Measurements from ENCODE around the gene TTLL9.
"Not testable (repeated sequence)": the region's sequence is repeated elsewhere in the genome, so short reads cannot be mapped to it uniquely, and the experiment has no call there.

Gene TTLL9

GRCh38 chr20:31869942-31870725 is at the start of gene TTLL9, which contains the start of gene DUSP15:
TSS of gene TTLL9 (plus strand) at chr20:31870634. CDS start at chr20:31871127, 493 bp downstream.
TSS of gene DUSP15 (minus strand) at chr20:31870527. CDS start at chr20:31870337, 190 bp downstream.
- DNase-seq (ENCODE audit: low spot score) = peak; percentile 72

- no peak for DNase-seq (ENCODE audit: low spot score)
These were observed 49.0 kb upstream of the TTLL9 start for GRCh38 chr20:31821427-31821826.

GRCh38 chr20:31822421-31823330 is 47.8 kb upstream of the TTLL9 start:
- peak; percentile 46 for DNase-seq (ENCODE audit: low spot score)

GRCh38 chr20:31823360-31824124 is 46.9 kb upstream of the TTLL9 start:
- DNase-seq (ENCODE audit: low spot score) = no peak

GRCh38 chr20:31824125-31824485 is 46.3 kb upstream of the TTLL9 start:
- DNase-seq (ENCODE audit: low spot score) = no peak

- no peak for DNase-seq (ENCODE audit: low spot score)
These were observed 45.7 kb upstream of the TTLL9 start for GRCh38 chr20:31824554-31825313.

GRCh38 chr20:31826074-31826473 is 44.4 kb upstream of the TTLL9 start:
- DNase-seq (ENCODE audit: low spot score) = no peak

- no peak for DNase-seq (ENCODE audit: low spot score)
These were observed 43.4 kb upstream of the TTLL9 start for GRCh38 chr20:31827059-31827458.

- not testable (repeated sequence) for DNase-seq (ENCODE audit: low spot score)
These were observed 42.4 kb upstream of the TTLL9 start for GRCh38 chr20:31828016-31828415.

- DNase-seq (ENCODE audit: low spot score) = no peak
These were observed 40.7 kb upstream of the TTLL9 start for GRCh38 chr20:31829731-31830130.

GRCh38 chr20:31830406-31830981 is 39.9 kb upstream of the TTLL9 start:
- DNase-seq (ENCODE audit: low spot score) = no peak

GRCh38 chr20:31831211-31831610 is 39.2 kb upstream of the TTLL9 start:
- no peak for DNase-seq (ENCODE audit: low spot score)

GRCh38 chr20:31831771-31832306 is 38.6 kb upstream of the TTLL9 start:
- DNase-seq (ENCODE audit: low spot score) = no peak

GRCh38 chr20:31833130-31833930 is 37.1 kb upstream of the TTLL9 start:
- DNase-seq (ENCODE audit: low spot score) = no peak

- no peak for DNase-seq (ENCODE audit: low spot score)
These were observed 36.4 kb upstream of the TTLL9 start for GRCh38 chr20:31833931-31834521.

GRCh38 chr20:31835554-31835953 is 34.9 kb upstream of the TTLL9 start:
- no peak for DNase-seq (ENCODE audit: low spot score)

GRCh38 chr20:31835977-31836852 is 34.2 kb upstream of the TTLL9 start:
- DNase-seq (ENCODE audit: low spot score) = no peak

GRCh38 chr20:31836853-31837608 is 33.4 kb upstream of the TTLL9 start:
- no peak for DNase-seq (ENCODE audit: low spot score)
